KMS-11 (cell line): Measurements from ENCODE around the gene PCF11.

Source experiments
- H2AFZ ChIP-seq: fragments of 200-600 bp; sonication (generic); 2 replicates; pipeline ENCODE4 v1.6.1; 2016; ENCODE audit warnings: antibody characterized with exemption, mixed run types, low read depth
- H3K27ac ChIP-seq: fragments of 200-600 bp; sonication (generic); 2 replicates; pipeline ENCODE4 v1.6.1; 2016; ENCODE audit warnings: mild to moderate bottlenecking, mixed run types
- H3K27me3 ChIP-seq: fragments of 200-600 bp; sonication (generic); 2 replicates; pipeline ENCODE4 v1.6.1; 2017; ENCODE audit warnings: mild to moderate bottlenecking, low read depth, mixed run types, moderate library complexity; ENCODE audit not compliant: insufficient read depth
- H3K36me3 ChIP-seq: fragments of 200-600 bp; sonication (generic); 2 replicates; pipeline ENCODE4 v1.6.1; 2017; ENCODE audit warnings: mild to moderate bottlenecking, mixed run types; ENCODE audit not compliant: insufficient read depth
- H3K4me1 ChIP-seq: fragments of 200-600 bp; sonication (generic); 2 replicates; pipeline ENCODE4 v1.6.1; 2016; ENCODE audit warnings: mild to moderate bottlenecking, low read depth, mixed run types; ENCODE audit not compliant: poor library complexity, severe bottlenecking
- H3K4me2 ChIP-seq: fragments of 200-600 bp; sonication (generic); 2 replicates; pipeline ENCODE4 v1.7.0; 2016; ENCODE audit warnings: mild to moderate bottlenecking, mixed run types
- H3K4me3 ChIP-seq: fragments of 200-600 bp; sonication (generic); IDR thresholded peaks from 2 replicates; pipeline ENCODE4 v1.6.1; 2017; ENCODE audit warnings: low read depth, low read length, mixed read lengths; ENCODE audit not compliant: insufficient read depth
- H3K79me2 ChIP-seq: fragments of 200-600 bp; sonication (generic); 2 replicates; pipeline ENCODE4 v1.6.1; 2016; ENCODE audit warnings: low read depth, mixed run types; ENCODE audit not compliant: insufficient read depth
- H3K9ac ChIP-seq: fragments of 200-600 bp; sonication (generic); 2 replicates; pipeline ENCODE4 v1.6.1; 2016; ENCODE audit warnings: mild to moderate bottlenecking, mixed run types
- H4K20me1 ChIP-seq: fragments of 200-600 bp; sonication (generic); 2 replicates; pipeline ENCODE4 v1.6.1; 2016; ENCODE audit warnings: mild to moderate bottlenecking, mixed run types; ENCODE audit not compliant: insufficient read depth
- CTCF ChIP-seq: fragments of 200-600 bp; sonication (generic); conservative IDR thresholded peaks from 2 replicates; pipeline ENCODE4 v1.6.1; 2017; ENCODE audit warnings: low read depth, mild to moderate bottlenecking, antibody characterized with exemption, low read length, moderate library complexity, mixed read lengths

The PCF11 gene

GRCh38 chr11:83122050-83122449, 34.9 kb upstream of the PCF11 start:
- H3K4me3 ChIP-seq, result no peak overlapping the region
- H3K9ac ChIP-seq, result no peak overlapping the region
- H3K4me2 ChIP-seq, result no peak overlapping the region
- H3K79me2 ChIP-seq, result no peaks in the 10 kb centered on the region
- no peak overlapping the region for H3K27ac ChIP-seq
- no peak for TF ChIP-seq CTCF
- H2AFZ ChIP-seq, result no peak overlapping the region
- H3K4me1 ChIP-seq, result peaks cover 41% of the 10 kb centered on the region
- H4K20me1 ChIP-seq, result no peaks in the 10 kb centered on the region
- H3K27me3 ChIP-seq, result no peaks in the 10 kb centered on the region
- H3K36me3 ChIP-seq, result no peaks in the 10 kb centered on the region

GRCh38 chr11:83122766-83123165, 34.2 kb upstream of the PCF11 start:
- Histone ChIP-seq H3K4me2 (peak overlapping the region; percentile 3; the same call in 1 of the 2 replicates), H3K27me3 (no peaks in the 10 kb centered on the region), H3K79me2 (no peaks in the 10 kb centered on the region), H3K27ac (no peak overlapping the region), H3K4me3 (no peak overlapping the region), H3K4me1 (peaks cover 40% of the 10 kb centered on the region), H4K20me1 (no peaks in the 10 kb centered on the region), H2AFZ (no peak overlapping the region), H3K9ac (no peak overlapping the region), H3K36me3 (no peaks in the 10 kb centered on the region)
- no peak for TF ChIP-seq CTCF

GRCh38 chr11:83124636-83125424, 32.1 kb upstream of the PCF11 start:
- H3K27ac ChIP-seq, result no peak overlapping the region
- H4K20me1 ChIP-seq, result no peaks in the 10 kb centered on the region
- no peaks in the 10 kb centered on the region for H3K79me2 ChIP-seq
- peaks cover 34% of the 10 kb centered on the region for H3K4me1 ChIP-seq
- H3K4me2 ChIP-seq, result no peak overlapping the region
- no peak for TF ChIP-seq CTCF
- H3K9ac ChIP-seq, result no peak overlapping the region
- H3K36me3 ChIP-seq, result no peaks in the 10 kb centered on the region
- H3K4me3 ChIP-seq, result no peak overlapping the region
- H3K27me3 ChIP-seq, result no peaks in the 10 kb centered on the region
- no peak overlapping the region for H2AFZ ChIP-seq

DNA sequence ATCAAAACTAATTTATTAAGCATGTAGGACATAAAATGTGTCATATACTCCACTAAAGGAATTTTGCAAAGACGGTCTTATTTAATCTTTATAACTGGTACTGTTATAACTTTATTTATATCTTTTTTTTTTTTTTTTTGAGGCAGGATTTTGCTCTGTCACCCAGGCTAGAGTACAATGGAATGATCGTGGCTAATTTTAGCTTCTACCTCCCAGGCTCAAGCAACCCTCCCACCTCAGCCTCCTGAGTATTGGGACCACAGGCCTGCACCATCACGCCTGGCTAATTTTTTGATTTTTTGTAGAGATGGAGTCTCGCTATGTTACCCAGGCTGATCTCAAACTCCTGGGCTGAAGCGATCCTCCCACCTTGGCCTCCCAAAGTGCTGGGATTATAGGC, 31.4 kb upstream of the PCF11 start:
- Histone ChIP-seq H3K36me3 (no peaks in the 10 kb centered on the region), H3K4me3 (no peak overlapping the region), H4K20me1 (no peaks in the 10 kb centered on the region), H2AFZ (no peak overlapping the region), H3K79me2 (no peaks in the 10 kb centered on the region), H3K27me3 (no peaks in the 10 kb centered on the region), H3K9ac (no peak overlapping the region), H3K27ac (no peak overlapping the region), H3K4me2 (no peak overlapping the region), H3K4me1 (peaks cover 34% of the 10 kb centered on the region)
- TF ChIP-seq CTCF, result no peak
